Measurements from ENCODE around the gene LYZL2.
"Not testable (repeated sequence)": the region's sequence is repeated elsewhere in the genome, so short reads cannot be mapped to it uniquely, and the experiment has no call there.

Gene LYZL2

DNA sequence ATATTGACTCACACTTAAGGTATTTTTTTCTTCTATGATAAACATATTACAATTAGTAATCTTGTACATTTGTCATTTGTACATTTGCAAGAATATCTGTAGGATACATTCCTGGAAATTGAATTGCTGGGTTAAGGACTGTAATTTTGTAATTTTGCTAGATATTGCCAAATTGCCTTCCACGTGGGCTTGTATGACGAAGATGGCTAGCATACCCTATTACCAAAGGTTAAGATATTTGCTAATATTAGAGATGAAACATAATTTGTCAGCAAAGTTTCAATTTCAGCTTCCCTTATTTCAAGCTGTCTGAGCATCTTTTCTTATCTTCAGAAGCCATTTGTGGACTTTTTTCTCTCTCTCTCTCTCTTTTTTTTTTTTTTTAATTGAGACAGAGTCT lies 1.0 kb upstream of the LYZL2 start:
- H3K36me3 ChIP-seq (ENCODE audit: control insufficient read depth, insufficient read depth, low read length) = no peaks in the 10 kb centered on the region

GRCh38 chr10:30628576-30628975 lies 977 bp downstream of the LYZL2 start:
- H3K4me1 ChIP-seq (ENCODE audit: control insufficient read depth, insufficient read depth, low read length); H3K9ac ChIP-seq (ENCODE audit: low read length); H3K36me3 ChIP-seq (ENCODE audit: control insufficient read depth, insufficient read depth, low read length); H3K27me3 ChIP-seq (ENCODE audit: control insufficient read depth, insufficient read depth, low read length); H3K9me3 ChIP-seq (ENCODE audit: control insufficient read depth, low read length); H3K4me3 ChIP-seq (ENCODE audit: low read length): not testable (repeated sequence)

More for the DNA sequence above, 1.0 kb upstream of the LYZL2 start:
- Histone ChIP-seq H3K4me3 (ENCODE audit: low read length) (no peak overlapping the region), H3K4me1 (ENCODE audit: control insufficient read depth, insufficient read depth, low read length) (no peaks in the 10 kb centered on the region), H3K9me3 (ENCODE audit: control insufficient read depth, low read length) (no peaks in the 10 kb centered on the region), H3K9ac (ENCODE audit: low read length) (no peak overlapping the region), H3K27me3 (ENCODE audit: control insufficient read depth, insufficient read depth, low read length) (no peaks in the 10 kb centered on the region)

- H3K9ac ChIP-seq (ENCODE audit: low read length); H3K9me3 ChIP-seq (ENCODE audit: control insufficient read depth, low read length); H3K4me3 ChIP-seq (ENCODE audit: low read length); H3K4me1 ChIP-seq (ENCODE audit: control insufficient read depth, insufficient read depth, low read length); H3K27me3 ChIP-seq (ENCODE audit: control insufficient read depth, insufficient read depth, low read length); H3K36me3 ChIP-seq (ENCODE audit: control insufficient read depth, insufficient read depth, low read length): not testable (repeated sequence)
Observed at GRCh38 chr10:30626837-30627236, 2.7 kb downstream of the LYZL2 start.

GRCh38 chr10:30626196-30626595 lies 3.4 kb downstream of the LYZL2 start:
- not testable (repeated sequence) for H3K4me1 ChIP-seq (ENCODE audit: control insufficient read depth, insufficient read depth, low read length); H3K4me3 ChIP-seq (ENCODE audit: low read length); H3K9ac ChIP-seq (ENCODE audit: low read length); H3K27me3 ChIP-seq (ENCODE audit: control insufficient read depth, insufficient read depth, low read length); H3K36me3 ChIP-seq (ENCODE audit: control insufficient read depth, insufficient read depth, low read length); H3K9me3 ChIP-seq (ENCODE audit: control insufficient read depth, low read length)

GRCh38 chr10:30625080-30625479 lies 4.5 kb downstream of the LYZL2 start:
- H3K9ac ChIP-seq (ENCODE audit: low read length) = no peak overlapping the region
- H3K4me1 ChIP-seq (ENCODE audit: control insufficient read depth, insufficient read depth, low read length) = no peaks in the 10 kb centered on the region
- H3K36me3 ChIP-seq (ENCODE audit: control insufficient read depth, insufficient read depth, low read length) = no peaks in the 10 kb centered on the region
- H3K27me3 ChIP-seq (ENCODE audit: control insufficient read depth, insufficient read depth, low read length) = no peaks in the 10 kb centered on the region
- H3K9me3 ChIP-seq (ENCODE audit: control insufficient read depth, low read length) = no peaks in the 10 kb centered on the region
- H3K4me3 ChIP-seq (ENCODE audit: low read length) = no peak overlapping the region

- Histone ChIP-seq H3K4me1 (ENCODE audit: control insufficient read depth, insufficient read depth, low read length) (no peaks in the 10 kb centered on the region), H3K36me3 (ENCODE audit: control insufficient read depth, insufficient read depth, low read length) (no peaks in the 10 kb centered on the region), H3K27me3 (ENCODE audit: control insufficient read depth, insufficient read depth, low read length) (no peaks in the 10 kb centered on the region), H3K9ac (ENCODE audit: low read length) (no peak overlapping the region), H3K9me3 (ENCODE audit: control insufficient read depth, low read length) (no peaks in the 10 kb centered on the region), H3K4me3 (ENCODE audit: low read length) (no peak overlapping the region)
Observed at GRCh38 chr10:30619966-30620365, 9.6 kb downstream of the LYZL2 start.

DNA sequence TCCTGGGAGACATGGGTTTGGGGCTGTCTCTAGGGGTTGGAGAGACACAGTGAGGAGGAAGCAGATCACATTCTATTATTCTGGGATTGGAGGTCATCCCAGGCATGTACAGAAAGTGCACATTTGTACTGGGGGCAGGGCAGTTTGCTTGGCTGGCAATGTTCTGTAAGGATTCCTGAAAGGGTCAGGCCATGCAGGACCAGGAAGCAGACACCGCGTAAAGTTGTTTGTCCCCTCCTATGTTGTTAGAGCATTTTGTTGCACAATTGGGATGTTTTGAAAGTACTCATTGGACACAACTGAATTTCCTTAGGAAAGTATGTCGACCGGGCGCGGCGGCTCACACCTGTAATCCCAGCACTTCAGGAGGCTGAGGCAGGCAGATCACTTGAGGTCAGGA lies 12.5 kb downstream of the LYZL2 start:
- Histone ChIP-seq H3K4me3 (ENCODE audit: low read length) (no peak overlapping the region), H3K9ac (ENCODE audit: low read length) (no peak overlapping the region), H3K36me3 (ENCODE audit: control insufficient read depth, insufficient read depth, low read length) (no peaks in the 10 kb centered on the region), H3K27me3 (ENCODE audit: control insufficient read depth, insufficient read depth, low read length) (no peaks in the 10 kb centered on the region), H3K4me1 (ENCODE audit: control insufficient read depth, insufficient read depth, low read length) (no peaks in the 10 kb centered on the region), H3K9me3 (ENCODE audit: control insufficient read depth, low read length) (no peaks in the 10 kb centered on the region)

GRCh38 chr10:30611041-30611440 lies 18.5 kb downstream of the LYZL2 start:
- not testable (repeated sequence) for H3K36me3 ChIP-seq (ENCODE audit: control insufficient read depth, insufficient read depth, low read length); H3K4me3 ChIP-seq (ENCODE audit: low read length); H3K27me3 ChIP-seq (ENCODE audit: control insufficient read depth, insufficient read depth, low read length); H3K9me3 ChIP-seq (ENCODE audit: control insufficient read depth, low read length); H3K9ac ChIP-seq (ENCODE audit: low read length); H3K4me1 ChIP-seq (ENCODE audit: control insufficient read depth, insufficient read depth, low read length)

DNA sequence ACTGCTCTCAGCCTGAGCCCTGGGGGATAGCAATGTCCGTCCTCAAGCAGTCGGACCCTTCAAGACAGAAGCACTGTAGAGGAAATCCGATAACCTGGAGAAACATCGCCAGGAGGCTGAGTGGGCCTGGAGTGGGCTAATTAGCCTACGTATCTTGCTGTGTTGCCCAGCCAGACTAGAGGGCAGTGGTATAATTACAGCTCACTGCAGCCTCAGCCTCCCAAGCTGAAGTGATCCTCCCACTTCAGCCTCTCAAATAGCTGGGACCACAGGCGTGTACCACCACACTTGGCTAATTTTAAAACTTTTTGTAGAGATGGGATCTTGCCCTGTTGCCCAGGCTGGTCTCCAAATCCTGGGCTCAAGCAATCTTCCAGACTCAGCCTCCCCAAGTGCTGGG lies 21.7 kb downstream of the LYZL2 start:
- H3K4me1 ChIP-seq (ENCODE audit: control insufficient read depth, insufficient read depth, low read length) = peaks cover 7% of the 10 kb centered on the region

DNA sequence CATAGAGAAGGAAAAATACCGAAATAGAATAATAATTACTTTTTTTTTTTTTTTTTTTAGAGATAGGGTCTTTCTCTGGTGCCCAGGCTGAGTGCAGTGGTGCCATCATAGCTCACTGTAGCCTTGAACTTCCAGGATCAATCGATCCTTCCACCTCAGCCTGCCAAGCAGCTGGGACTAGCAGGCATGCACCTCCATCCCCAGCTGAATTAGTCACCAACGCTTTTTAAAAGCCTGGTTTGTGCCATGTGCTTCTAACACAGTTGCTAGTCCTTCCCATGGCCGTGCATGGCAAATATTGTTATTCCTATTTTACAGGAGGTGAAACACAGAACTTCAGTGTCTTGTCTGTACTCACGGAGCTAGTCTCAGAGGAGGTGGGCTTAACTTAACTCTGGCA lies 23.2 kb downstream of the LYZL2 start:
- H3K27me3 ChIP-seq (ENCODE audit: control insufficient read depth, insufficient read depth, low read length) = no peaks in the 10 kb centered on the region
- no peak overlapping the region for H3K9ac ChIP-seq (ENCODE audit: low read length)
- peaks cover 7% of the 10 kb centered on the region for H3K4me1 ChIP-seq (ENCODE audit: control insufficient read depth, insufficient read depth, low read length)
- no peak overlapping the region for H3K4me3 ChIP-seq (ENCODE audit: low read length)
- no peaks in the 10 kb centered on the region for H3K9me3 ChIP-seq (ENCODE audit: control insufficient read depth, low read length)
- H3K36me3 ChIP-seq (ENCODE audit: control insufficient read depth, insufficient read depth, low read length) = no peaks in the 10 kb centered on the region

More for the DNA sequence above, 21.7 kb downstream of the LYZL2 start:
- Histone ChIP-seq H3K36me3 (ENCODE audit: control insufficient read depth, insufficient read depth, low read length) (no peaks in the 10 kb centered on the region), H3K27me3 (ENCODE audit: control insufficient read depth, insufficient read depth, low read length) (no peaks in the 10 kb centered on the region), H3K4me3 (ENCODE audit: low read length) (no peak overlapping the region), H3K9me3 (ENCODE audit: control insufficient read depth, low read length) (no peaks in the 10 kb centered on the region), H3K9ac (ENCODE audit: low read length) (no peak overlapping the region)

GRCh38 chr10:30605341-30606121 lies 24.0 kb downstream of the LYZL2 start:
- H3K9me3 ChIP-seq (ENCODE audit: control insufficient read depth, low read length); H3K4me1 ChIP-seq (ENCODE audit: control insufficient read depth, insufficient read depth, low read length); H3K9ac ChIP-seq (ENCODE audit: low read length); H3K4me3 ChIP-seq (ENCODE audit: low read length); H3K27me3 ChIP-seq (ENCODE audit: control insufficient read depth, insufficient read depth, low read length); H3K36me3 ChIP-seq (ENCODE audit: control insufficient read depth, insufficient read depth, low read length): not testable (repeated sequence)

DNA sequence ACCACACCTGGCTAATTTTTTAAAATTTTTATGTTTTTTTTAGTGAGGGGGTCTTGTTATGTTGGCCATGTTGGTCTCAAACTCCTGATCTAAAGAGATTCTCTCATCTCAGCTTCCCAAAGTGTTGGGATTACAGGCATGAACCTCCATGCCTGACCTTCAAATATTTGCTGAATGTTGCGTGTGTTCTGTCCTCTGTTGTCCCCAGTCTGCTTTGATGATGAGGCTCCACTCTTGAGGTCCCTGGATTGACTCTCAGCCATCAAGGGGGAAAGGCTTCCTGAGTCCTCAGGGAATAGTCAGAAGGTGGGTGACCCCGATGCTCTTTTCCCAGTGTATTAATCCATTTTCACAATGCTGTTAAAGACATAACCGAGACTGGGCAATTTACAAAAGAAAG lies 26.0 kb downstream of the LYZL2 start:
- H3K9me3 ChIP-seq (ENCODE audit: control insufficient read depth, low read length) = no peaks in the 10 kb centered on the region
- H3K4me1 ChIP-seq (ENCODE audit: control insufficient read depth, insufficient read depth, low read length) = peaks cover 7% of the 10 kb centered on the region
- H3K9ac ChIP-seq (ENCODE audit: low read length) = no peak overlapping the region
- H3K4me3 ChIP-seq (ENCODE audit: low read length) = no peak overlapping the region
- H3K36me3 ChIP-seq (ENCODE audit: control insufficient read depth, insufficient read depth, low read length) = no peaks in the 10 kb centered on the region
- H3K27me3 ChIP-seq (ENCODE audit: control insufficient read depth, insufficient read depth, low read length) = no peaks in the 10 kb centered on the region

GRCh38 chr10:30602747-30603146 lies 26.8 kb downstream of the LYZL2 start:
- H3K4me1 ChIP-seq (ENCODE audit: control insufficient read depth, insufficient read depth, low read length) = peaks cover 7% of the 10 kb centered on the region
- no peaks in the 10 kb centered on the region for H3K36me3 ChIP-seq (ENCODE audit: control insufficient read depth, insufficient read depth, low read length)
- no peak overlapping the region for H3K9ac ChIP-seq (ENCODE audit: low read length)
- H3K9me3 ChIP-seq (ENCODE audit: control insufficient read depth, low read length) = no peaks in the 10 kb centered on the region
- H3K4me3 ChIP-seq (ENCODE audit: low read length) = no peak overlapping the region
- no peaks in the 10 kb centered on the region for H3K27me3 ChIP-seq (ENCODE audit: control insufficient read depth, insufficient read depth, low read length)

Data from mucosa of stomach (tissue), 1 donor.